MM.1S (cell line): ENCODE results near the gene UNC93B1.
"Not testable (repeated sequence)": the region's sequence is repeated elsewhere in the genome, so short reads cannot be mapped to it uniquely, and the experiment has no call there.

ENCODE experiments used
- EZH2 ChIP-seq: fragments of 300-600 bp; sonication (generic); optimal IDR thresholded peaks from 2 replicates; pipeline ENCODE3; 2017; ENCODE audit warnings: low read depth, mild to moderate bottlenecking, antibody characterized with exemption, low read length, mixed read lengths
- TF ChIP-seq, protein P1 (sequence below): fragments of 300-600 bp; sonication (generic); IDR thresholded peaks from 2 replicates; pipeline ENCODE4 v1.5.1; 2016; ENCODE audit warnings: antibody characterized with exemption, low read length, mixed read lengths

- TF ChIP-seq EZH2 = not testable (repeated sequence)
- TF ChIP-seq, protein P1, sequence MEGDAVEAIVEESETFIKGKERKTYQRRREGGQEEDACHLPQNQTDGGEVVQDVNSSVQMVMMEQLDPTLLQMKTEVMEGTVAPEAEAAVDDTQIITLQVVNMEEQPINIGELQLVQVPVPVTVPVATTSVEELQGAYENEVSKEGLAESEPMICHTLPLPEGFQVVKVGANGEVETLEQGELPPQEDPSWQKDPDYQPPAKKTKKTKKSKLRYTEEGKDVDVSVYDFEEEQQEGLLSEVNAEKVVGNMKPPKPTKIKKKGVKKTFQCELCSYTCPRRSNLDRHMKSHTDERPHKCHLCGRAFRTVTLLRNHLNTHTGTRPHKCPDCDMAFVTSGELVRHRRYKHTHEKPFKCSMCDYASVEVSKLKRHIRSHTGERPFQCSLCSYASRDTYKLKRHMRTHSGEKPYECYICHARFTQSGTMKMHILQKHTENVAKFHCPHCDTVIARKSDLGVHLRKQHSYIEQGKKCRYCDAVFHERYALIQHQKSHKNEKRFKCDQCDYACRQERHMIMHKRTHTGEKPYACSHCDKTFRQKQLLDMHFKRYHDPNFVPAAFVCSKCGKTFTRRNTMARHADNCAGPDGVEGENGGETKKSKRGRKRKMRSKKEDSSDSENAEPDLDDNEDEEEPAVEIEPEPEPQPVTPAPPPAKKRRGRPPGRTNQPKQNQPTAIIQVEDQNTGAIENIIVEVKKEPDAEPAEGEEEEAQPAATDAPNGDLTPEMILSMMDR = not testable (repeated sequence)
These were observed 56.1 kb downstream of the UNC93B1 start for GRCh38 chr11:67947785-67948184.
